BLaER1 (cell line): ENCODE measurements around the gene IRF7.

Source experiments
- H3K27ac ChIP-seq: shearing (Covaris generic); formaldehyde crosslinking; 2 replicates; pipeline ENCODE4 v1.8.1; 2022
- H3K27me3 ChIP-seq: shearing (Covaris generic); formaldehyde crosslinking; 2 replicates; pipeline ENCODE4 v1.8.1; 2022
- H3K36me3 ChIP-seq: shearing (Covaris generic); formaldehyde crosslinking; 2 replicates; pipeline ENCODE4 v1.8.1; 2022
- H3K4me1 ChIP-seq: shearing (Covaris generic); formaldehyde crosslinking; 2 replicates; pipeline ENCODE4 v1.8.1; 2022
- H3K4me2 ChIP-seq: shearing (Covaris generic); formaldehyde crosslinking; 2 replicates; pipeline ENCODE4 v1.8.1; 2022
- H3K4me3 ChIP-seq: shearing (Covaris generic); formaldehyde crosslinking; 2 replicates; pipeline ENCODE4 v1.8.1; 2022
- H3K9ac ChIP-seq: shearing (Covaris generic); formaldehyde crosslinking; 2 replicates; pipeline ENCODE4 v1.8.1; 2022
- H3K9me3 ChIP-seq: shearing (Covaris generic); formaldehyde crosslinking; 2 replicates; pipeline ENCODE4 v1.8.1; 2022
- H4K20me1 ChIP-seq: shearing (Covaris generic); formaldehyde crosslinking; 2 replicates; pipeline ENCODE4 v1.8.1; 2022
- Cebpa-rat ChIP-seq: shearing (Covaris generic); IDR thresholded peaks from 2 replicates; pipeline ENCODE4 v1.8.1; 2022

Gene IRF7

GRCh38 chr11:567629-568292, 48.0 kb downstream of the IRF7 start:
- peak overlapping the region; percentile 92 for H3K4me3 ChIP-seq
- no peaks in the 10 kb centered on the region for H3K9me3 ChIP-seq
- no peaks in the 10 kb centered on the region for H3K27me3 ChIP-seq
- H3K36me3 ChIP-seq: peaks cover 28% of the 10 kb centered on the region
- TF ChIP-seq Cebpa-rat: no peak
- peak overlapping the region; percentile 70 for H3K9ac ChIP-seq
- peak overlapping the region; percentile 80 for H3K4me2 ChIP-seq
- H3K4me1 ChIP-seq: peaks cover 68% of the 10 kb centered on the region
- H4K20me1 ChIP-seq: peaks cover 47% of the 10 kb centered on the region
- H3K27ac ChIP-seq: peak overlapping the region; percentile 35; the same call in 1 of the 2 replicates

- H3K27ac ChIP-seq: no peak overlapping the region
- peak overlapping the region; percentile 80 for H3K4me2 ChIP-seq
- no peaks in the 10 kb centered on the region for H3K27me3 ChIP-seq
- peaks cover 72% of the 10 kb centered on the region for H3K4me1 ChIP-seq
- H4K20me1 ChIP-seq: peaks cover 54% of the 10 kb centered on the region
- no peak for TF ChIP-seq Cebpa-rat
- no peaks in the 10 kb centered on the region for H3K9me3 ChIP-seq
- H3K36me3 ChIP-seq: peaks cover 35% of the 10 kb centered on the region
- H3K9ac ChIP-seq: peak overlapping the region; percentile 70
- peak overlapping the region; percentile 92 for H3K4me3 ChIP-seq
These were observed 48.6 kb downstream of the IRF7 start for GRCh38 chr11:567011-567628.

GRCh38 chr11:565921-566509, 49.7 kb downstream of the IRF7 start:
- peak overlapping the region; percentile 80 for H3K4me2 ChIP-seq
- peak overlapping the region; percentile 23; the same call in 1 of the 2 replicates for H3K27ac ChIP-seq
- H3K27me3 ChIP-seq: no peaks in the 10 kb centered on the region
- TF ChIP-seq Cebpa-rat: no peak
- H3K9me3 ChIP-seq: no peaks in the 10 kb centered on the region
- peak overlapping the region; percentile 30; the same call in 1 of the 2 replicates for H3K9ac ChIP-seq
- H4K20me1 ChIP-seq: peaks cover 65% of the 10 kb centered on the region
- H3K4me3 ChIP-seq: no peak overlapping the region; the same call in 1 of the 2 replicates
- H3K36me3 ChIP-seq: peaks cover 36% of the 10 kb centered on the region
- peaks cover 78% of the 10 kb centered on the region for H3K4me1 ChIP-seq

- Histone ChIP-seq H3K4me2 (peak overlapping the region; percentile 7; the same call in 1 of the 2 replicates), H3K9me3 (no peaks in the 10 kb centered on the region), H3K4me1 (peaks cover 73% of the 10 kb centered on the region), H3K27me3 (peaks cover 5% of the 10 kb centered on the region), H3K9ac (no peak overlapping the region), H3K4me3 (no peak overlapping the region), H3K36me3 (peaks cover 36% of the 10 kb centered on the region), H4K20me1 (peaks cover 66% of the 10 kb centered on the region), H3K27ac (no peak overlapping the region)
- TF ChIP-seq Cebpa-rat: no peak
These were observed 51.8 kb downstream of the IRF7 start for GRCh38 chr11:563812-564578.

- H3K27ac ChIP-seq: no peak overlapping the region
- H3K4me2 ChIP-seq: no peak overlapping the region; the same call in 1 of the 2 replicates
- TF ChIP-seq Cebpa-rat: no peak
- H3K4me3 ChIP-seq: no peak overlapping the region
- H3K4me1 ChIP-seq: peaks cover 70% of the 10 kb centered on the region
- H4K20me1 ChIP-seq: peaks cover 66% of the 10 kb centered on the region
- H3K27me3 ChIP-seq: peaks cover 13% of the 10 kb centered on the region
- no peaks in the 10 kb centered on the region for H3K9me3 ChIP-seq
- no peak overlapping the region for H3K9ac ChIP-seq
- peaks cover 36% of the 10 kb centered on the region for H3K36me3 ChIP-seq
These were observed 52.5 kb downstream of the IRF7 start for GRCh38 chr11:563066-563811.
